ENCODE measurements around the gene FEZ2.
A peak's percentile ranks its signal among the peaks of the same experiment; 100 is the strongest.

FEZ2 gene

DNA sequence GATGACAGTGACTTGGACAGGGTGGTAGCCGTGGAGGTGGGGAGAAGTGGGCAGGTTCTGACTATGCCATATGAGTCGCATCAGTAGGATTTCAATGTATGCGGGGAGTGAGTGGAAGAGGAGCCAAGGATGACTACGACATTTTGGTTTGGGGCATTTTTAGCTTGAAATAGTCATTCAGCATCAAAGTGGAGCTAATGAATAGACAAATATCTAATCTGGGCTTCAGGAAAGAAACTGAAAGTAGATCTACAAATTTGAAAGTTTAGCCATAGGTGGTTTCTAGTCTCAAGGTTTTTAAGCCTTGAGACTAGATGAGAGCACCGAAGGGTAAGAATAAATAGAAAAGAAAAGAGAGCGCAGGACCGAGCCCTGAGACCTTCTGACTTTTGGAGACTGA is 58.3 kb downstream of the FEZ2 start:
- no CpG with 5 or more reads among the region's 7 CpGs for WGBS (ENCODE audit: extremely low coverage, insufficient coverage, insufficient read length)
- Histone ChIP-seq H3K36me3 (ENCODE audit: control insufficient read depth in 1 of 2, insufficient read depth in 2 of 2, low read length in 2 of 2) (peaks cover 27 to 54% of the 10 kb centered on the region in 2 experiments), H2BK12ac (ENCODE audit: low read length) (no peak overlapping the region), H3K4me1 (ENCODE audit: control insufficient read depth in 1 of 2, insufficient read depth in 2 of 2, low read length in 2 of 2) (no peaks in the 10 kb centered on the region), H3K4me2 (ENCODE audit: low read length) (no peak overlapping the region), H3K9me3 (ENCODE audit: insufficient read depth, low read depth, low read length) (peaks cover 2% of the 10 kb centered on the region), H2BK5ac (ENCODE audit: low read depth, low read length, poor library complexity) (no peak overlapping the region), H2AFZ (ENCODE audit: insufficient read depth, low read length, poor library complexity) (no peak overlapping the region), H3K9ac (ENCODE audit: low read length) (no peak overlapping the region), H4K91ac (ENCODE audit: low read depth, low read length) (no peak overlapping the region), H2BK120ac (ENCODE audit: insufficient read depth, low read length, poor library complexity) (no peak overlapping the region), H3K27me3 (ENCODE audit: insufficient read depth, low read length) (no peaks in the 10 kb centered on the region), H3K23ac (ENCODE audit: low read length) (no peak overlapping the region), H3K18ac (ENCODE audit: low read length) (no peak overlapping the region), H3K27ac (ENCODE audit: low read depth, low read length) (no peak overlapping the region), H3K4me3 (ENCODE audit: low read depth, low read length) (no peak overlapping the region), H3K79me2 (ENCODE audit: control insufficient read depth, insufficient read depth, low read length, poor library complexity) (no peaks in the 10 kb centered on the region), H2AK5ac (ENCODE audit: low read length) (no peak overlapping the region), H3K14ac (ENCODE audit: low read length) (no peak overlapping the region), H4K8ac (ENCODE audit: low read depth, low read length) (no peak overlapping the region), H3K4ac (ENCODE audit: low read depth, low read length) (no peak overlapping the region), H4K12ac (ENCODE audit: low read depth, low read length) (no peak overlapping the region), H3K79me1 (ENCODE audit: low read length) (no peaks in the 10 kb centered on the region)
- no peak for DNase-seq

DNA sequence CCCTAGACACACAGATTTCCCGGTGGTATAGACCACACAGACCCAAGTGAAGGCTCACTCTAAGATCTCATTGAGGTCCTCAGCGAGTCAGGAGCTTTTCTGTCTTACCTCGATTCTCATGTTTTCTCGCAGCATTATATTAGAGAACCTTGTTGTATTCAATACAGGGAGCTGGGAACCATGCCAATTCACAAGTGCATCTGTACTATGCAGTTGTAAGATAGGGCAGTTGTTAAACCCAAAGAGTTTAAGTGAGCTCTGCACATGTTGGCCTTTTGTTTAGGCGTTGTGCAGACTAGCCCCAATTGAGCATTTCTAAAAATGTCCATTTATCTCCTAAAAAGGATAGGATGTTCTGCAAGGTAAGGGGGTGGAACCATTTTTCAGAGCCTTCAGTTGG is 59.6 kb downstream of the FEZ2 start:
- Histone ChIP-seq H3K79me1 (ENCODE audit: low read length) (no peaks in the 10 kb centered on the region), H3K4me3 (ENCODE audit: low read depth, low read length) (no peak overlapping the region), H3K4me1 (ENCODE audit: control insufficient read depth in 1 of 2, insufficient read depth in 2 of 2, low read length in 2 of 2) (no peaks in the 10 kb centered on the region), H3K23ac (ENCODE audit: low read length) (no peak overlapping the region), H2AK5ac (ENCODE audit: low read length) (no peak overlapping the region), H3K27ac (ENCODE audit: low read depth, low read length) (no peak overlapping the region), H2BK5ac (ENCODE audit: low read depth, low read length, poor library complexity) (no peak overlapping the region), H4K91ac (ENCODE audit: low read depth, low read length) (no peak overlapping the region), H2BK120ac (ENCODE audit: insufficient read depth, low read length, poor library complexity) (no peak overlapping the region), H3K9ac (ENCODE audit: low read length) (no peak overlapping the region), H4K8ac (ENCODE audit: low read depth, low read length) (no peak overlapping the region), H3K18ac (ENCODE audit: low read length) (peak overlapping the region; percentile 7), H3K36me3 (ENCODE audit: control insufficient read depth in 1 of 2, insufficient read depth in 2 of 2, low read length in 2 of 2) (peaks cover 27 to 53% of the 10 kb centered on the region in 2 experiments), H2BK12ac (ENCODE audit: low read length) (no peak overlapping the region), H3K4me2 (ENCODE audit: low read length) (no peak overlapping the region), H3K27me3 (ENCODE audit: insufficient read depth, low read length) (no peaks in the 10 kb centered on the region), H2AFZ (ENCODE audit: insufficient read depth, low read length, poor library complexity) (no peak overlapping the region), H3K14ac (ENCODE audit: low read length) (no peak overlapping the region), H3K79me2 (ENCODE audit: control insufficient read depth, insufficient read depth, low read length, poor library complexity) (no peaks in the 10 kb centered on the region), H4K12ac (ENCODE audit: low read depth, low read length) (no peak overlapping the region), H3K4ac (ENCODE audit: low read depth, low read length) (no peak overlapping the region), H3K9me3 (ENCODE audit: insufficient read depth, low read depth, low read length) (peaks cover 2% of the 10 kb centered on the region)
- DNase-seq = no peak
- no CpG with 5 or more reads among the region's 5 CpGs for WGBS (ENCODE audit: extremely low coverage, insufficient coverage, insufficient read length)

DNA sequence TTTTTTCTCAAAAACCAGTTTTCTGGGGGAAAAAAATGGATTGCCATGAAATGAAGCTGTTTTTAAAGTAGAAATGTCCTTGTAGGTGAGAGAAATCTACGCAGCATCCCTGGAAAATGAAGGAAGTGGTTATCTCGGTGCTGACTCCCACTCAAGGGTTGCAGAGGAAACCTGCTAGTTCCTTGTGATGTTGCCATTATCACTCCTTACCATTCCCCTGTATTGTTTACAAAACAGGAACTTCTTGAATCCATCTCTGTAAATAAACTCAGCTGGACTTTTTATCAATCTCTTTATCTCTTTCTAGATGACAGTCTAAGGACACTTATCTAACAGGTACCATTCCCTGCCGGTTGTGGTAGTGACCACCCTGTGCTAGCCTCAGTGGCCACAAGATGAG is 61.2 kb downstream of the FEZ2 start:
- H2AK5ac ChIP-seq (ENCODE audit: low read length) = no peak overlapping the region
- no peak overlapping the region for H2BK120ac ChIP-seq (ENCODE audit: insufficient read depth, low read length, poor library complexity)
- DNase-seq = no peak
- no CpG with 5 or more reads among the region's 3 CpGs for WGBS (ENCODE audit: extremely low coverage, insufficient coverage, insufficient read length)
- no peak overlapping the region for H2BK5ac ChIP-seq (ENCODE audit: low read depth, low read length, poor library complexity)
- H4K12ac ChIP-seq (ENCODE audit: low read depth, low read length) = no peak overlapping the region
- no peak overlapping the region for H3K23ac ChIP-seq (ENCODE audit: low read length)
- peaks cover 2% of the 10 kb centered on the region for H3K9me3 ChIP-seq (ENCODE audit: insufficient read depth, low read depth, low read length)
- no peak overlapping the region for H3K27ac ChIP-seq (ENCODE audit: low read depth, low read length)
- H3K79me2 ChIP-seq (ENCODE audit: control insufficient read depth, insufficient read depth, low read length, poor library complexity) = no peaks in the 10 kb centered on the region
- no peaks in the 10 kb centered on the region for H3K27me3 ChIP-seq (ENCODE audit: insufficient read depth, low read length)
- H4K8ac ChIP-seq (ENCODE audit: low read depth, low read length) = no peak overlapping the region
- H3K18ac ChIP-seq (ENCODE audit: low read length) = no peak overlapping the region
- H3K36me3 ChIP-seq (ENCODE audit: control insufficient read depth in 1 of 2, insufficient read depth in 2 of 2, low read length in 2 of 2) = peaks cover 27 to 50% of the 10 kb centered on the region in 2 experiments
- no peak overlapping the region for H2AFZ ChIP-seq (ENCODE audit: insufficient read depth, low read length, poor library complexity)
- H3K4me2 ChIP-seq (ENCODE audit: low read length) = no peak overlapping the region
- no peak overlapping the region for H3K4ac ChIP-seq (ENCODE audit: low read depth, low read length)
- no peak overlapping the region for H3K14ac ChIP-seq (ENCODE audit: low read length)
- no peak overlapping the region for H3K9ac ChIP-seq (ENCODE audit: low read length)
- no peaks in the 10 kb centered on the region for H3K79me1 ChIP-seq (ENCODE audit: low read length)
- no peaks in the 10 kb centered on the region for H3K4me1 ChIP-seq (ENCODE audit: control insufficient read depth in 1 of 2, insufficient read depth in 2 of 2, low read length in 2 of 2)
- no peak overlapping the region for H2BK12ac ChIP-seq (ENCODE audit: low read length)
- H4K91ac ChIP-seq (ENCODE audit: low read depth, low read length) = no peak overlapping the region
- H3K4me3 ChIP-seq (ENCODE audit: low read depth, low read length) = no peak overlapping the region

DNA sequence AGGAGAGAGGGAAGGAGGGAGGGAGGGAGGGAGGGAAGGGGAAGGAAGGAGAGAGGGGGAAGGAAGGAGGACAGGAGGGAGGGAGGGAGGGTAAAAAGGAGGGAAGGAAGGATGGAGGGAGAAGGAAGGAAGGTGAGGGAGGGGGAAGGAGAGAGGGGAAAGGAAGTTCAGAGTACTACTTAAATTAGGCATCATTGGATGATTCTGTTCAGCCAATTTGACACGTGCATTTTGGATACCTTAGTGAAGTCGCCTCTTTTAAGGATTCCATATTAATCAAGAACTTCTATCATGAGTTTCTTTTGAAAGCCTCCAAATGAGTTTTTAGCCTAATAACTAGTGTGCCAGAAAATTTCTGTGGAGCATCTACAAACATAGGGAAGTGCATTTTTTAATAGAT is 62.9 kb downstream of the FEZ2 start:
- H4K12ac ChIP-seq (ENCODE audit: low read depth, low read length) = no peak overlapping the region
- no peak overlapping the region for H4K91ac ChIP-seq (ENCODE audit: low read depth, low read length)
- H2BK12ac ChIP-seq (ENCODE audit: low read length) = no peak overlapping the region

More for the DNA sequence above, 62.9 kb downstream of the FEZ2 start:
- H3K27ac ChIP-seq (ENCODE audit: low read depth, low read length) = no peak overlapping the region
- no peak overlapping the region for H2AFZ ChIP-seq (ENCODE audit: insufficient read depth, low read length, poor library complexity)
- no peak overlapping the region for H4K8ac ChIP-seq (ENCODE audit: low read depth, low read length)
- H3K14ac ChIP-seq (ENCODE audit: low read length) = no peak overlapping the region
- no peak overlapping the region for H3K4me3 ChIP-seq (ENCODE audit: low read depth, low read length)
- H2AK5ac ChIP-seq (ENCODE audit: low read length) = no peak overlapping the region
- no peaks in the 10 kb centered on the region for H3K79me2 ChIP-seq (ENCODE audit: control insufficient read depth, insufficient read depth, low read length, poor library complexity)
- H3K9ac ChIP-seq (ENCODE audit: low read length) = no peak overlapping the region
- H3K4ac ChIP-seq (ENCODE audit: low read depth, low read length) = no peak overlapping the region
- peaks cover 2% of the 10 kb centered on the region for H3K9me3 ChIP-seq (ENCODE audit: insufficient read depth, low read depth, low read length)
- H3K36me3 ChIP-seq (ENCODE audit: control insufficient read depth in 1 of 2, insufficient read depth in 2 of 2, low read length in 2 of 2) = peaks cover 26 to 40% of the 10 kb centered on the region in 2 experiments
- H3K79me1 ChIP-seq (ENCODE audit: low read length) = no peaks in the 10 kb centered on the region
- H3K4me2 ChIP-seq (ENCODE audit: low read length) = no peak overlapping the region
- H2BK120ac ChIP-seq (ENCODE audit: insufficient read depth, low read length, poor library complexity) = no peak overlapping the region
- H3K4me1 ChIP-seq (ENCODE audit: control insufficient read depth in 1 of 2, insufficient read depth in 2 of 2, low read length in 2 of 2) = no peaks in the 10 kb centered on the region
- H3K23ac ChIP-seq (ENCODE audit: low read length) = no peak overlapping the region
- H3K18ac ChIP-seq (ENCODE audit: low read length) = no peak overlapping the region
- H2BK5ac ChIP-seq (ENCODE audit: low read depth, low read length, poor library complexity) = no peak overlapping the region
- WGBS (ENCODE audit: extremely low coverage, insufficient coverage, insufficient read length) = no CpG with 5 or more reads among the region's 2 CpGs
- no peak for DNase-seq
- no peaks in the 10 kb centered on the region for H3K27me3 ChIP-seq (ENCODE audit: insufficient read depth, low read length)
